Fibroblast of lung (primary cell): ENCODE measurements around the gene SIN3B.

Experiments
- CTCF ChIP-seq, 2 donors: IDR thresholded peaks in 1 of 2; conservative IDR thresholded peaks in 1 of 2; 1 replicate in 1 of 2; 2 replicates in 1 of 2; pipeline ENCODE4 v1.5.1; 2011 to 2012; ENCODE audit warnings: low read length in 2 of 2, control low read depth in 1 of 2, inconsistent platforms in 1 of 2, low read depth in 1 of 2, mild to moderate bottlenecking in 1 of 2
- EZH2 ChIP-seq: IDR thresholded peaks from 2 replicates; pipeline ENCODE4 v1.5.1; 2012; ENCODE audit warnings: low read length, control low read depth, mild to moderate bottlenecking; ENCODE audit errors: missing control alignments

GRCh38 chr19:16920816-16921529 lies 91.8 kb downstream of the SIN3B start:
- TF ChIP-seq CTCF (conservative IDR thresholded peaks at IDR 0.05 in 1 of 2, IDR thresholded peaks at IDR 0.05 in 1 of 2; ENCODE audit: low read depth in 1 of 2, low read length in 2 of 2), result no peak
- TF ChIP-seq EZH2, result no peak
